Coronary artery (tissue), 2 donors: ENCODE data around the gene MSI2.

ENCODE experiments used
- DNase-seq: peaks from one replicate; pipeline ENCODE4 v3.0.0-alpha.2; 2017; ENCODE audit warnings: low spot score
- H3K27ac ChIP-seq, 2 donors: fragments of 200-600 bp; sonication (generic); one replicate each; pipeline ENCODE4 v1.5.1; 2016 to 2019
- H3K4me3 ChIP-seq: fragments of 200-600 bp; sonication (generic); 2 replicates; pipeline ENCODE4 v1.5.1; 2016; ENCODE audit warnings: mild to moderate bottlenecking, moderate library complexity
- CTCF ChIP-seq: fragments of 200-600 bp; sonication (generic); IDR thresholded peaks from one replicate; pipeline ENCODE4 v1.5.1; 2019; ENCODE audit warnings: antibody characterized with exemption

Gene MSI2

GRCh38 chr17:57654040-57654775 is 397.9 kb downstream of the MSI2 start:
- TF ChIP-seq CTCF, result no peak
- DNase-seq, result no peak
- Histone ChIP-seq H3K4me3 (no peak overlapping the region), H3K27ac (no peak overlapping the region)

GRCh38 chr17:57655553-57655952 is 399.2 kb downstream of the MSI2 start:
- no peak overlapping the region for H3K27ac ChIP-seq
- no peak for DNase-seq
- no peak overlapping the region for H3K4me3 ChIP-seq
- TF ChIP-seq CTCF, result no peak

- H3K4me3 ChIP-seq, result no peak overlapping the region
- no peak for DNase-seq
- TF ChIP-seq CTCF, result no peak
- no peak overlapping the region for H3K27ac ChIP-seq
Observed at GRCh38 chr17:57657211-57657610, 400.9 kb downstream of the MSI2 start.

GRCh38 chr17:57662041-57662440 is 405.7 kb downstream of the MSI2 start:
- TF ChIP-seq CTCF, result no peak
- no peak for DNase-seq
- Histone ChIP-seq H3K27ac (peak overlapping the region; percentile 29 to 84), H3K4me3 (no peak overlapping the region)

GRCh38 chr17:57662644-57663308 is 406.5 kb downstream of the MSI2 start:
- Histone ChIP-seq H3K27ac (peak overlapping the region; percentile 29 to 84), H3K4me3 (peak overlapping the region; percentile 49)
- DNase-seq, result peak; percentile 98
- TF ChIP-seq CTCF, result no peak

- no peak for TF ChIP-seq CTCF
- Histone ChIP-seq H3K27ac (peak overlapping the region; percentile 29 to 84), H3K4me3 (peak overlapping the region; percentile 49)
- DNase-seq, result no peak
Observed at GRCh38 chr17:57663326-57664070, 407.2 kb downstream of the MSI2 start.
